IMR-90 (cell line): ENCODE measurements around the gene ADGRV1. TPM values are rescaled to one million over a fixed set of nuclear protein-coding genes. Genes with fewer than 3 reads are reported as not detected.

ENCODE experiments used
- ATAC-seq: fragments of 200-7000 bp; cut with Tn5 transposase; 2 replicates; pipeline ENCODE4 v1.9.1; 2020; ENCODE audit warnings: low read depth, mild to moderate bottlenecking, moderate library complexity
- BruUV-seq: library from RNA; stranded (reverse); fragments of 400-500 nt; replicated peaks from 2 replicates; lab custom pipeline; 2021; lab: Mats Ljungman, UMichigan
- CTCF ChIA-PET: fragments of 300-600 bp; formaldehyde crosslinking; extraction: SDS; loops from one replicate; lab custom pipeline; 2021; ENCODE audit warnings: antibody characterized with exemption; lab: Yijun Ruan, JAX
- POLR2A ChIA-PET: fragments of 300-600 bp; sonication (Branson Sonifier 250); formaldehyde crosslinking; loops from one replicate; lab custom pipeline; 2022; ENCODE audit warnings: antibody characterized with exemption; ENCODE audit not compliant: unreplicated experiment; lab: Charles Lee
- DNase-seq: peaks from one replicate; pipeline ENCODE4 v3.0.0; 2013
- H2AFZ ChIP-seq: replicated peaks from 2 replicates; pipeline ENCODE3; 2013; ENCODE audit warnings: low read length, mild to moderate bottlenecking; ENCODE audit not compliant: poor library complexity
- H2AK5ac ChIP-seq: 2 replicates; pipeline ENCODE4 v1.6.1; 2013; ENCODE audit warnings: low read depth, low read length, inconsistent platforms
- H2AK9ac ChIP-seq: replicated peaks from 2 replicates; pipeline ENCODE3; 2013; ENCODE audit warnings: mild to moderate bottlenecking, low read depth, low read length, moderate library complexity; ENCODE audit not compliant: poor library complexity
- H2BK120ac ChIP-seq: 2 replicates; pipeline ENCODE4 v1.6.1; 2013; ENCODE audit warnings: low read depth, low read length, inconsistent platforms
- H2BK15ac ChIP-seq: 3 replicates; pipeline ENCODE4 v1.6.1; 2013; ENCODE audit warnings: low read depth, low read length, inconsistent platforms
- H2BK20ac ChIP-seq: 2 replicates; pipeline ENCODE4 v1.6.1; 2013; ENCODE audit warnings: low read depth, mild to moderate bottlenecking, inconsistent platforms, low read length, moderate library complexity
- H2BK5ac ChIP-seq: 2 replicates; pipeline ENCODE4 v1.6.1; 2013; ENCODE audit warnings: mild to moderate bottlenecking, low read depth, low read length, inconsistent platforms; ENCODE audit not compliant: poor library complexity, severe bottlenecking
- H3K14ac ChIP-seq: replicated peaks from 2 replicates; pipeline ENCODE4 v1.6.1; 2013; ENCODE audit warnings: low read depth, low read length, inconsistent platforms
- H3K18ac ChIP-seq: 2 replicates; pipeline ENCODE4 v1.6.1; 2013; ENCODE audit warnings: low read depth, low read length, control low read depth
- H3K23ac ChIP-seq: 2 replicates; pipeline ENCODE4 v1.6.1; 2013; ENCODE audit warnings: low read depth, low read length, inconsistent platforms
- H3K27ac ChIP-seq: 2 replicates; pipeline ENCODE4 v1.5.1; 2013; ENCODE audit warnings: mild to moderate bottlenecking, control low read depth, low read length; ENCODE audit not compliant: insufficient read depth
- H3K27me3 ChIP-seq: 2 replicates; pipeline ENCODE4 v1.6.1; 2013; ENCODE audit warnings: low read length; ENCODE audit not compliant: control insufficient read depth, insufficient read depth
- H3K36me3 ChIP-seq: 2 replicates; pipeline ENCODE4 v1.6.1; 2013; ENCODE audit warnings: low read length, mixed read lengths; ENCODE audit not compliant: control insufficient read depth, insufficient read depth
- H3K4ac ChIP-seq: 2 replicates; pipeline ENCODE4 v1.6.1; 2013; ENCODE audit warnings: low read depth, low read length, inconsistent platforms
- H3K4me1 ChIP-seq: 2 replicates; pipeline ENCODE4 v1.6.1; 2013; ENCODE audit warnings: low read length, mixed read lengths; ENCODE audit not compliant: control insufficient read depth, insufficient read depth
- H3K4me2 ChIP-seq: 2 replicates; pipeline ENCODE4 v1.6.1; 2013; ENCODE audit warnings: low read depth, mild to moderate bottlenecking, control low read depth, low read length, moderate library complexity
- H3K4me3 ChIP-seq: 2 replicates; pipeline ENCODE4 v1.5.1; 2013; ENCODE audit warnings: low read depth, mild to moderate bottlenecking, control low read depth, low read length, moderate library complexity; ENCODE audit not compliant: insufficient read depth
- H3K56ac ChIP-seq: 2 replicates; pipeline ENCODE4 v1.6.1; 2013; ENCODE audit warnings: low read length, inconsistent platforms; ENCODE audit not compliant: insufficient read depth; ENCODE audit errors: extremely low read depth
- H3K79me1 ChIP-seq, 2 experiments: 2 replicates each; pipeline ENCODE4 v1.6.1; 2013; ENCODE audit warnings: low read length in 2 of 2, inconsistent platforms in 1 of 2, low read depth in 1 of 2
- H3K9ac ChIP-seq: 2 replicates; pipeline ENCODE4 v1.6.1; 2013; ENCODE audit warnings: low read depth, low read length, control low read depth
- H3K9me1 ChIP-seq: 2 replicates; pipeline ENCODE4 v1.6.1; 2013; ENCODE audit warnings: low read length, inconsistent platforms; ENCODE audit not compliant: insufficient read depth
- H3K9me3 ChIP-seq: 2 replicates; pipeline ENCODE4 v1.6.1; 2013; ENCODE audit warnings: low read length; ENCODE audit not compliant: control insufficient read depth, insufficient read depth
- H4K20me1 ChIP-seq: 2 replicates; pipeline ENCODE4 v1.6.1; 2013; ENCODE audit warnings: low read length, inconsistent platforms; ENCODE audit not compliant: insufficient read depth
- H4K5ac ChIP-seq: 2 replicates; pipeline ENCODE4 v1.6.1; 2013; ENCODE audit warnings: mild to moderate bottlenecking, low read depth, low read length, control low read depth
- H4K8ac ChIP-seq, 2 experiments: 2 replicates each; pipeline ENCODE4 v1.6.1; 2013; ENCODE audit warnings: low read depth in 2 of 2, low read length in 2 of 2, control low read depth in 1 of 2, inconsistent platforms in 1 of 2
- H4K91ac ChIP-seq: 2 replicates; pipeline ENCODE4 v1.6.1; 2013; ENCODE audit warnings: low read depth, low read length, inconsistent platforms; ENCODE audit not compliant: insufficient read depth
- BHLHE40 ChIP-seq: fragments of 150-350 bp; IDR thresholded peaks from 2 replicates; pipeline ENCODE4 v1.6.1; 2016; ENCODE audit warnings: mild to moderate bottlenecking, low read depth, low read length
- CEBPB ChIP-seq: IDR thresholded peaks from 2 replicates; pipeline ENCODE4 v1.6.1; 2012; ENCODE audit warnings: low read depth, low read length, improper control_type of control experiment
- CHD1 ChIP-seq: IDR thresholded peaks from 2 replicates; pipeline ENCODE4 v1.6.1; 2012; ENCODE audit warnings: low read depth, low read length, improper control_type of control experiment
- CTCF ChIP-seq: conservative IDR thresholded peaks from 2 replicates; pipeline ENCODE4 v1.5.1; 2012; ENCODE audit warnings: mild to moderate bottlenecking, low read depth, low read length, improper control_type of control experiment
- ELK1 ChIP-seq: fragments of 150-350 bp; IDR thresholded peaks from 2 replicates; pipeline ENCODE4 v1.6.1; 2016; ENCODE audit warnings: low read depth, mild to moderate bottlenecking, low read length, moderate library complexity, borderline replicate concordance
- FOS ChIP-seq: fragments of 150-350 bp; IDR thresholded peaks from 2 replicates; pipeline ENCODE4 v1.6.1; 2016; ENCODE audit warnings: low read depth, low read length
- MAFK ChIP-seq: IDR thresholded peaks from 2 replicates; pipeline ENCODE4 v1.6.1; 2012; ENCODE audit warnings: low read depth, low read length, improper control_type of control experiment
- MAZ ChIP-seq: IDR thresholded peaks from 2 replicates; pipeline ENCODE4 v1.6.1; 2012; ENCODE audit warnings: low read depth, mild to moderate bottlenecking, low read length, improper control_type of control experiment, moderate library complexity, borderline replicate concordance
- MXI1 ChIP-seq: IDR thresholded peaks from 2 replicates; pipeline ENCODE4 v1.6.1; 2012; ENCODE audit warnings: low read depth, mild to moderate bottlenecking, low read length, moderate library complexity, borderline replicate concordance
- NFE2L2 ChIP-seq: fragments of 150-350 bp; IDR thresholded peaks from 2 replicates; pipeline ENCODE4 v1.6.1; 2016; ENCODE audit warnings: low read depth, mild to moderate bottlenecking, low read length
- POLR2A ChIP-seq: IDR thresholded peaks from 2 replicates; pipeline ENCODE4 v1.6.1; 2012; ENCODE audit warnings: mild to moderate bottlenecking, low read depth, low read length
- RAD21 ChIP-seq: IDR thresholded peaks from 2 replicates; pipeline ENCODE4 v1.6.1; 2012; ENCODE audit warnings: low read length, improper control_type of control experiment
- RCOR1 ChIP-seq: IDR thresholded peaks from 2 replicates; pipeline ENCODE4 v1.6.1; 2012; ENCODE audit warnings: mild to moderate bottlenecking, low read length, improper control_type of control experiment; ENCODE audit not compliant: insufficient replicate concordance
- RFX5 ChIP-seq: IDR thresholded peaks from 2 replicates; pipeline ENCODE4 v1.8.0; 2012; ENCODE audit warnings: low read depth, mild to moderate bottlenecking, low read length, moderate library complexity
- SMC3 ChIP-seq: fragments of 150-350 bp; IDR thresholded peaks from 2 replicates; pipeline ENCODE4 v1.6.1; 2016; ENCODE audit warnings: low read depth, mild to moderate bottlenecking, antibody characterized with exemption, low read length, moderate library complexity
- USF2 ChIP-seq: fragments of 150-350 bp; IDR thresholded peaks from 2 replicates; pipeline ENCODE4 v1.6.1; 2017; ENCODE audit warnings: mild to moderate bottlenecking, antibody characterized with exemption, low read length, low read depth
- WGBS, 2 experiments: methylation state at CpG; one replicate each; pipeline versions ENCODE4 v1.1.5 to v1.1.7; 2013; ENCODE audit warnings: missing lambda C conversion rate in 2 of 2; ENCODE audit not compliant: insufficient read length in 1 of 2; ENCODE audit errors: extremely low coverage in 2 of 2; 5-methylcytosine and 5-hydroxymethylcytosine counted together
- dilution Hi-C: fragments of 300-500 bp; cut with HindIII; formaldehyde crosslinking; loops from one replicate; pipeline ENCODE4 v1.14.3; 2018; ENCODE audit warnings: low sequenced_read_pairs; ENCODE audit not compliant: unreplicated experiment
- in situ Hi-C: fragments of 300-500 bp; cut with MboI; formaldehyde crosslinking; loops from 3 replicates; pipeline ENCODE4 v1.14.3; 2019; ENCODE audit warnings: low sequenced_read_pairs, inconsistent platforms, mixed read lengths
- intact Hi-C: fragments of 100-400 bp; cut with micrococcal nuclease; formaldehyde crosslinking; loops from 2 replicates; pipeline ENCODE4 v1.10.0; 2022
- polyA plus RNA-seq, 3 experiments: library from polyadenylated mRNA; depleted of rRNA; stranded (reverse); fragments of >200 nt; gene quantifications; 2 replicates each; pipeline ENCODE4 v1.2.3, GENCODE V29; 2012; ENCODE audit warnings: low replicate concordance in 1 of 3
- total RNA-seq: library from RNA; depleted of rRNA; stranded (reverse); fragments of >200 nt; gene quantifications from 2 replicates; pipeline ENCODE4 v1.2.3, GENCODE V29; 2012

Gene ADGRV1
- total and polyA plus RNA-seq, 2 of the 4 experiments (the other 2 are of a cell fraction), result under 0.01 TPM; not detected in 1

- Histone ChIP-seq H3K4me2 (no peak overlapping the region), H4K5ac (no peak overlapping the region), H3K9me1 (peaks cover under 1% of the 10 kb centered on the region; the same call in 1 of the 2 replicates), H4K8ac (no peak overlapping the region), H3K4me3 (no peak overlapping the region), H2BK15ac (no peak overlapping the region), H3K27ac (no peak overlapping the region), H2AK5ac (no peak overlapping the region), H2AFZ (no peak overlapping the region), H3K14ac (no peak overlapping the region), H3K36me3 (no peaks in the 10 kb centered on the region), H3K4me1 (peaks cover under 1% of the 10 kb centered on the region), H2BK120ac (no peak overlapping the region), H3K9ac (no peak overlapping the region), H3K27me3 (no peaks in the 10 kb centered on the region), H3K4ac (no peak overlapping the region), H2BK5ac (no peak overlapping the region), H4K91ac (no peak overlapping the region), H4K20me1 (no peaks in the 10 kb centered on the region), H2AK9ac (no peak overlapping the region), H3K79me1 (no peaks in the 10 kb centered on the region), H3K9me3 (no peaks in the 10 kb centered on the region), H2BK20ac (no peak overlapping the region), H3K56ac (no peak overlapping the region), H3K18ac (no peak overlapping the region), H3K23ac (no peak overlapping the region)
- ChIA-PET POLR2A (no interaction called here), CTCF (no interaction called here)
- intact Hi-C loops (no loop called here), dilution Hi-C loops (no loop called here), in situ Hi-C loops (no loop called here)
- no peak for TF ChIP-seq USF2
- no peak for TF ChIP-seq CEBPB
- no peak for TF ChIP-seq FOS
- TF ChIP-seq MAFK, result no peak
- TF ChIP-seq RCOR1, result no peak
- TF ChIP-seq MXI1, result no peak
- no peak for TF ChIP-seq NFE2L2
- TF ChIP-seq ELK1, result no peak
- TF ChIP-seq POLR2A, result no peak
- no peak for TF ChIP-seq BHLHE40
- TF ChIP-seq RAD21, result no peak
- no peak for TF ChIP-seq RFX5
- no peak for TF ChIP-seq MAZ
- no peak for TF ChIP-seq SMC3
- TF ChIP-seq CTCF, result no peak
- no peak for TF ChIP-seq CHD1
- BruUV-seq, result no TSS peak
- no peak for DNase-seq
- ATAC-seq, result no peak
- no CpG with 5 or more reads among the region's 4 CpGs for WGBS, 2 experiments
Observed at GRCh38 chr5:90987726-90988125, 429.1 kb downstream of the ADGRV1 start.
